PC-9 (cell line): ENCODE results near the gene HFE.
"Not testable (repeated sequence)": the region's sequence is repeated elsewhere in the genome, so short reads cannot be mapped to it uniquely, and the experiment has no call there.

Source experiments
- EZH2 ChIP-seq: fragments of 200-600 bp; sonication (generic); IDR thresholded peaks from 2 replicates; pipeline ENCODE4 v1.8.0; 2017; ENCODE audit warnings: antibody characterized with exemption, low read depth
- TF ChIP-seq, protein P1 (sequence below): fragments of 200-600 bp; sonication (generic); conservative IDR thresholded peaks from 2 replicates; pipeline ENCODE4 v1.6.1; 2017; ENCODE audit warnings: mixed run types, antibody characterized with exemption, mild to moderate bottlenecking, moderate library complexity

DNA sequence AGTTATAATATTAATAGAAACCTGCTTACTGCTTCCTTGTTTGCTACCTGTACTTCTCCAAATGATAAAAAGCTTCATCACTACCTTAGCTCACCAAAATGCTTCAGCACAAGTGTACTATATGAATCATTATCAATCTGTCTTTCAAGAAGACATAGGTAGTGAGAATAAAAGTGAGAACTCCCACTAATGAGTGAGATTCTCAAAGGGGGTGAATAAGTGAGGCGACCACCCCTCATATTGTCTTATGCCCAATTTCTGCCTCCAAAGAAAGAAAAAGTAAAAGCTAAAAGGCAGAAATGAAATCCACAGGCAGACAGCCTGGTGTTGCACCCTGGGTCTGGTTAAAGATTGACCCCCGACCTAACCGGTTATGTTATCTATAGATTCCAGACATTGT is 6.1 kb upstream of the HFE start:
- TF ChIP-seq, protein P1, sequence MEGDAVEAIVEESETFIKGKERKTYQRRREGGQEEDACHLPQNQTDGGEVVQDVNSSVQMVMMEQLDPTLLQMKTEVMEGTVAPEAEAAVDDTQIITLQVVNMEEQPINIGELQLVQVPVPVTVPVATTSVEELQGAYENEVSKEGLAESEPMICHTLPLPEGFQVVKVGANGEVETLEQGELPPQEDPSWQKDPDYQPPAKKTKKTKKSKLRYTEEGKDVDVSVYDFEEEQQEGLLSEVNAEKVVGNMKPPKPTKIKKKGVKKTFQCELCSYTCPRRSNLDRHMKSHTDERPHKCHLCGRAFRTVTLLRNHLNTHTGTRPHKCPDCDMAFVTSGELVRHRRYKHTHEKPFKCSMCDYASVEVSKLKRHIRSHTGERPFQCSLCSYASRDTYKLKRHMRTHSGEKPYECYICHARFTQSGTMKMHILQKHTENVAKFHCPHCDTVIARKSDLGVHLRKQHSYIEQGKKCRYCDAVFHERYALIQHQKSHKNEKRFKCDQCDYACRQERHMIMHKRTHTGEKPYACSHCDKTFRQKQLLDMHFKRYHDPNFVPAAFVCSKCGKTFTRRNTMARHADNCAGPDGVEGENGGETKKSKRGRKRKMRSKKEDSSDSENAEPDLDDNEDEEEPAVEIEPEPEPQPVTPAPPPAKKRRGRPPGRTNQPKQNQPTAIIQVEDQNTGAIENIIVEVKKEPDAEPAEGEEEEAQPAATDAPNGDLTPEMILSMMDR = not testable (repeated sequence)
- TF ChIP-seq EZH2 = not testable (repeated sequence)
